ENCODE data around the gene ISM2. TPM values are rescaled to one million over a fixed set of nuclear protein-coding genes. Genes with fewer than 3 reads are reported as not detected.

Gene ISM2
- total and polyA plus RNA-seq, 9 of the 15 experiments (the other 6 are each of a cell fraction or from before 2014, with no cell fraction given): 0.08 to 0.11 TPM; not detected in 7

DNA sequence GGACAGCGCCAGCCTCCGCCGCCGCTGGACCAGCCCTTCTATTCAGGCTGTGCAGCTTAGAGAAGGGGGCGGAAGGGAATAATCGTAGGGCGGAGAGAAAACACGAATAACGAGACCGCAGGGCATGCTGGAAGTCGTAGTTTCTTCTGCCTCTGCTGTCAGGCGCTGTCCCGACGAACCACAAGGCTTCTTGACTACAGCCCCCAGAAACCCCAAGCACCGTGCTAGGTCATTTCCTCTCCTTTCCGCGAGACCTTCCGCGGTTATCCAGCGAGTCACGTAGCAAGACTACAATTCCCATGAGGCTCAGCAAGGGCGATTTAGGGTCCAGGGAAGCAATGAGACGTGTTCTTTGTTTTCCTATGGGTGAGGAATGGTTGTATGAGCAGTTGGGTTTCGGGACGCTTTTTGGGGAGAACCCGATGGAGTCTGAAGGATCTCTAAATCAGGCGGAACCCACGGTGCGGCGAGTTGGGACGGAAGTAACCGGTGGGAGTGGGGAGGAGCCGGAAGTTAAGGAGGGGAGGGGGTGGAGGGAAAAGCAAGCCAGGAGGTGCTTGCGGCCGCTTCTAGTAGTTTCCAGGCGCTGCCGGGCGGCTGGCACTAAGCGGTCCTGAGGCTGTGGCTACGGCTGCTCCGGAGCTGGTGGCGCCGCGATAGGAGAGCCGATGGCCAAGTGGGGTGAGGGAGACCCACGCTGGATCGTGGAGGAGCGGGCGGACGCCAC lies 40.9 kb downstream of the ISM2 start, which contains the start of the genes AHSA1 and VIPAS39 (continued):
- no peak for TF ChIP-seq ZBTB34 (CRISPR knock-in tag; IDR thresholded peaks at IDR 0.05)
- peak; percentile 93 for TF ChIP-seq NR2C1 (IDR thresholded peaks at IDR 0.05)
- peak; percentile 96 for TF ChIP-seq NR2C1 (tag; IDR thresholded peaks at IDR 0.05)
- TF ChIP-seq CEBPB (tag; IDR thresholded peaks at IDR 0.05): no peak
- TF ChIP-seq TFAM (CRISPR knock-in tag; conservative IDR thresholded peaks at IDR 0.05): no peak
- TF ChIP-seq, protein P1, sequence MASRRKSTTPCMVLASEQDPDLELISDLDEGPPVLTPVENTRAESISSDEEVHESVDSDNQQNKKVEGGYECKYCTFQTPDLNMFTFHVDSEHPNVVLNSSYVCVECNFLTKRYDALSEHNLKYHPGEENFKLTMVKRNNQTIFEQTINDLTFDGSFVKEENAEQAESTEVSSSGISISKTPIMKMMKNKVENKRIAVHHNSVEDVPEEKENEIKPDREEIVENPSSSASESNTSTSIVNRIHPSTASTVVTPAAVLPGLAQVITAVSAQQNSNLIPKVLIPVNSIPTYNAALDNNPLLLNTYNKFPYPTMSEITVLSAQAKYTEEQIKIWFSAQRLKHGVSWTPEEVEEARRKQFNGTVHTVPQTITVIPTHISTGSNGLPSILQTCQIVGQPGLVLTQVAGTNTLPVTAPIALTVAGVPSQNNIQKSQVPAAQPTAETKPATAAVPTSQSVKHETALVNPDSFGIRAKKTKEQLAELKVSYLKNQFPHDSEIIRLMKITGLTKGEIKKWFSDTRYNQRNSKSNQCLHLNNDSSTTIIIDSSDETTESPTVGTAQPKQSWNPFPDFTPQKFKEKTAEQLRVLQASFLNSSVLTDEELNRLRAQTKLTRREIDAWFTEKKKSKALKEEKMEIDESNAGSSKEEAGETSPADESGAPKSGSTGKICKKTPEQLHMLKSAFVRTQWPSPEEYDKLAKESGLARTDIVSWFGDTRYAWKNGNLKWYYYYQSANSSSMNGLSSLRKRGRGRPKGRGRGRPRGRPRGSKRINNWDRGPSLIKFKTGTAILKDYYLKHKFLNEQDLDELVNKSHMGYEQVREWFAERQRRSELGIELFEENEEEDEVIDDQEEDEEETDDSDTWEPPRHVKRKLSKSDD (conservative IDR thresholded peaks at IDR 0.05; ENCODE audit: low read length): no peak
- no peak for TF ChIP-seq NFE2L1 (tag; IDR thresholded peaks at IDR 0.05; ENCODE audit: borderline replicate concordance, low read depth)
- peak; percentile 91 for TF ChIP-seq ETV1 (tag; conservative IDR thresholded peaks at IDR 0.05; ENCODE audit: low read depth)
- TF ChIP-seq MTF1 (CRISPR knock-in tag; IDR thresholded peaks at IDR 0.05; ENCODE audit: borderline replicate concordance): no peak
- no peak for TF ChIP-seq HMGXB4 (CRISPR knock-in tag; IDR thresholded peaks at IDR 0.05)
- TF ChIP-seq KAT8 (IDR thresholded peaks at IDR 0.05; ENCODE audit: low read depth): no peak
- TF ChIP-seq LARP7 (IDR thresholded peaks at IDR 0.05): no peak
- TF ChIP-seq GATA2 (CRISPR knock-in tag; IDR thresholded peaks at IDR 0.05): no peak
- TF ChIP-seq TRIM25 (IDR thresholded peaks at IDR 0.05; ENCODE audit: borderline replicate concordance): no peak
- TF ChIP-seq CHD4 (IDR thresholded peaks at IDR 0.05; ENCODE audit: insufficient read depth, insufficient replicate concordance, low read depth, low read length, poor library complexity, severe bottlenecking): no peak
- no peak for TF ChIP-seq PCBP1 (IDR thresholded peaks at IDR 0.05; ENCODE audit: low read depth, low read length, poor library complexity, severe bottlenecking)
- TF ChIP-seq ZBTB43 (CRISPR knock-in tag; IDR thresholded peaks at IDR 0.05): 0 out of 2 replicates have a peak, but pooled peaks have one; percentile 45
- TF ChIP-seq ZKSCAN3 (CRISPR knock-in tag; IDR thresholded peaks at IDR 0.05): no peak
